ENCODE data around the gene SCML1.

Gene SCML1

DNA sequence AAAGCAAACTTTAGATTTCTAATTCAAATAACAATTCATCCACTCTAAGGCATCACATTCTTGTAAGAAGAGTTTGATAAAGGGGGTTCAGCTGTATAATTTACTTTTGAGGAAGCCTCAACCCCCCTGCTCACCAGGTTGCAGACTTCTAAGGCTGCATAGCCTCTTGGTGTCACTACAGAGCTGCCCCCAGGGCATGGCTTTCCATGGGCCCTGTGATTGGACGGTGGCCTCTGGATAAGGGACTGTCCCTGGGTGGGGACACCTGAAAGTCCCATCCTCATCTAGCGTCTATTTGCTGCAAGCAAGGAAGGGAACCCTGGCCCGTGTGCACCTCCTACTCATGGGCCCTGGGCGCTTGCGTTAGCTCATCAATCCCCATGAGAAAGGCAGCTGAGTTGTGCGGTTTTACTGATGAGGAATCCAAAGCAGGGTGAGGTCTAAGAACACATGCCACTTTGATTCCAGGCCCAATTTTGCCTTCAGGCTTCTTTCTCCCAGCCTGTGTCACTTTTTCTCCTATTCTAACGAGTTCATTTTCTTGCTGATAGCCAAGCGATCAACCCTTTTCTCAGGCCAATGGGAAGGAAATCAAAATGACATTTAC, 51.8 kb downstream of the SCML1 start:
- FAIRE-seq: no peak
- DNase-seq (ENCODE audit: low spot score): no peak

DNA sequence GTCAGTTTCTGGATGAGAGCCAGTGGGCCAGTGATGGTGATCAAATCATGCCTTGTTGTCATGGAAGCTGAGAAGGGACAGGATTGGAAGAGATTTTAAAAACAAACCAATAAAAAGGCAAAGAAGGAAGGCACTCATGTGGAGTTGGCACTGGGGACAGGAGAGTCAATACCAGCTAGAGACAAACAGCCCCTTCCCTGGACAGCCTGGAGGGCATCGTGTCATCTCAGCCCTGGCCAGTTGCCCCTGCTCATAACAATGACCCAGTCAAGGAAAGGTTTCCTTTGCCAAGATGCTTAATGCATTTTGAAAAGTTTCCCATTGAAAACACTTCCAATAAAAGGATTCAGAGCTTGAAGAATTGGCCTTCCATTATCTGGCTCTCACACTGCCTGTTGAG, 55.5 kb downstream of the SCML1 start:
- no peak for FAIRE-seq
- DNase-seq (ENCODE audit: low spot score): no peak

- FAIRE-seq (no peak), DNase-seq (ENCODE audit: low spot score) (no peak)
Observed at GRCh38 chrX:17798921-17799320, 61.6 kb downstream of the SCML1 start.

GRCh38 chrX:17801431-17801830, 64.1 kb downstream of the SCML1 start:
- DNase-seq (ENCODE audit: low spot score) (no peak), FAIRE-seq (no peak)

DNA sequence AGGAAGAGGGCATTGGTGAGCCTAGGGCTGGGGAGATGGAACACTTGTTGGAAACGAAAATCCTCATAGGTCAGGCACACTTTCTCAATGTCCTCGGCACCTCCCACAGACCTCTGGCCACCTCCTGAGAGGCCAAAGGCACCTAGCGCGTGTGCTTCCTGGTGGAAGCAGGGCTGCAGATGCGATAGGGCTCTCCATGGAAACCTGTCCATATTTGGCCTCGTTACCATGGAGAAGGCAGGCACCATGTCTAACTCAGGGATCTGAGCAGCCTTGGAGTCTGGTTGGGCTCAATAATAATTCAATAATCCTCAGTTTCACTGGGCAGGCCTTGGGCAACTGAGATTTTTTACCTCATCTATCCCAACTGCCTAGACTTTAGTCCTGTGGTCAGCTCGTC, 65.5 kb downstream of the SCML1 start:
- no peak for FAIRE-seq
- no peak for DNase-seq (ENCODE audit: low spot score)

GRCh38 chrX:17803449-17803848, 66.2 kb downstream of the SCML1 start:
- DNase-seq (ENCODE audit: low spot score): peak; percentile 3
- no peak for FAIRE-seq
